Liver (tissue), 3 donors: ENCODE results near the gene INHBC.

ENCODE experiments used
- JUND ChIP-seq, 2 donors: IDR thresholded peaks; 2 replicates each; pipeline ENCODE4 v1.6.1; 2016; ENCODE audit warnings: antibody characterized with exemption in 2 of 2
- RAD21 ChIP-seq, 2 donors: IDR thresholded peaks; 2 replicates each; pipeline ENCODE4 v1.6.1; 2016; ENCODE audit warnings: antibody characterized with exemption in 2 of 2, mild to moderate bottlenecking in 2 of 2
- RXRA ChIP-seq, 2 donors: IDR thresholded peaks; 2 replicates each; pipeline ENCODE4 v1.6.1; 2017 to 2018; ENCODE audit warnings: antibody characterized with exemption in 2 of 2, mild to moderate bottlenecking in 1 of 2
- SP1 ChIP-seq: IDR thresholded peaks from 2 replicates; pipeline ENCODE4 v1.6.1; 2018; ENCODE audit warnings: antibody characterized with exemption, mild to moderate bottlenecking
- TAF1 ChIP-seq: conservative IDR thresholded peaks from 2 replicates; pipeline ENCODE4 v1.6.1; 2016; ENCODE audit warnings: antibody characterized with exemption, mild to moderate bottlenecking
- YY1 ChIP-seq: IDR thresholded peaks from 2 replicates; pipeline ENCODE4 v1.6.1; 2016; ENCODE audit warnings: antibody characterized with exemption, mild to moderate bottlenecking
- TF ChIP-seq, protein P1 (sequence below): fragments of 150-350 bp; IDR thresholded peaks from 2 replicates; pipeline ENCODE4 v1.5.1; 2017; ENCODE audit warnings: improper control_type of control experiment, low read depth, low read length; ENCODE audit not compliant: missing input control
- TF ChIP-seq, protein P2 (sequence below): IDR thresholded peaks from 2 replicates; pipeline ENCODE4 v1.6.1; 2016; ENCODE audit warnings: antibody characterized with exemption
- TF ChIP-seq, protein P3 (sequence below): IDR thresholded peaks from 2 replicates; pipeline ENCODE4 v1.6.1; 2016; ENCODE audit warnings: antibody characterized with exemption, mild to moderate bottlenecking
- TF ChIP-seq, protein P4 (sequence below): IDR thresholded peaks from 2 replicates; pipeline ENCODE4 v1.6.1; 2016; ENCODE audit warnings: antibody characterized with exemption
- donor health status: healthy.
- donor health status: healthy.

DNA sequence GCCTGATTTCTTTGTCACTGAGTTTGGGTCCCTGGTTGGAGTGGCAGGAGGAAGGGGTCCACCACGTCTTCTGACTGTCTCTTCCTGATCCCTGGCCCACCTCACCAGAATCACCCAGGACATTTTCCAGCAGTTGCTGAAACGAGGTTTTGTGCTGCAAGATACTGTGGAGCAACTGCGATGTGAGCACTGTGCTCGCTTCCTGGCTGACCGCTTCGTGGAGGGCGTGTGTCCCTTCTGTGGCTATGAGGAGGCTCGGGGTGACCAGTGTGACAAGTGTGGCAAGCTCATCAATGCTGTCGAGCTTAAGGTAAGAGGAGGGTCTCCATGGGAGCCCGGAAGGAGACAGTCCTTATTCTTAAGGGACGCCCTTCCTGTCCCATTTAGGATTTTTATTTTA lies 65.6 kb downstream of the INHBC start:
- TF ChIP-seq YY1: no peak
- TF ChIP-seq, protein P1, sequence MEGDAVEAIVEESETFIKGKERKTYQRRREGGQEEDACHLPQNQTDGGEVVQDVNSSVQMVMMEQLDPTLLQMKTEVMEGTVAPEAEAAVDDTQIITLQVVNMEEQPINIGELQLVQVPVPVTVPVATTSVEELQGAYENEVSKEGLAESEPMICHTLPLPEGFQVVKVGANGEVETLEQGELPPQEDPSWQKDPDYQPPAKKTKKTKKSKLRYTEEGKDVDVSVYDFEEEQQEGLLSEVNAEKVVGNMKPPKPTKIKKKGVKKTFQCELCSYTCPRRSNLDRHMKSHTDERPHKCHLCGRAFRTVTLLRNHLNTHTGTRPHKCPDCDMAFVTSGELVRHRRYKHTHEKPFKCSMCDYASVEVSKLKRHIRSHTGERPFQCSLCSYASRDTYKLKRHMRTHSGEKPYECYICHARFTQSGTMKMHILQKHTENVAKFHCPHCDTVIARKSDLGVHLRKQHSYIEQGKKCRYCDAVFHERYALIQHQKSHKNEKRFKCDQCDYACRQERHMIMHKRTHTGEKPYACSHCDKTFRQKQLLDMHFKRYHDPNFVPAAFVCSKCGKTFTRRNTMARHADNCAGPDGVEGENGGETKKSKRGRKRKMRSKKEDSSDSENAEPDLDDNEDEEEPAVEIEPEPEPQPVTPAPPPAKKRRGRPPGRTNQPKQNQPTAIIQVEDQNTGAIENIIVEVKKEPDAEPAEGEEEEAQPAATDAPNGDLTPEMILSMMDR: no peak
- TF ChIP-seq, protein P2, sequence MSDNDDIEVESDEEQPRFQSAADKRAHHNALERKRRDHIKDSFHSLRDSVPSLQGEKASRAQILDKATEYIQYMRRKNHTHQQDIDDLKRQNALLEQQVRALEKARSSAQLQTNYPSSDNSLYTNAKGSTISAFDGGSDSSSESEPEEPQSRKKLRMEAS: no peak
- TF ChIP-seq, protein P3, sequence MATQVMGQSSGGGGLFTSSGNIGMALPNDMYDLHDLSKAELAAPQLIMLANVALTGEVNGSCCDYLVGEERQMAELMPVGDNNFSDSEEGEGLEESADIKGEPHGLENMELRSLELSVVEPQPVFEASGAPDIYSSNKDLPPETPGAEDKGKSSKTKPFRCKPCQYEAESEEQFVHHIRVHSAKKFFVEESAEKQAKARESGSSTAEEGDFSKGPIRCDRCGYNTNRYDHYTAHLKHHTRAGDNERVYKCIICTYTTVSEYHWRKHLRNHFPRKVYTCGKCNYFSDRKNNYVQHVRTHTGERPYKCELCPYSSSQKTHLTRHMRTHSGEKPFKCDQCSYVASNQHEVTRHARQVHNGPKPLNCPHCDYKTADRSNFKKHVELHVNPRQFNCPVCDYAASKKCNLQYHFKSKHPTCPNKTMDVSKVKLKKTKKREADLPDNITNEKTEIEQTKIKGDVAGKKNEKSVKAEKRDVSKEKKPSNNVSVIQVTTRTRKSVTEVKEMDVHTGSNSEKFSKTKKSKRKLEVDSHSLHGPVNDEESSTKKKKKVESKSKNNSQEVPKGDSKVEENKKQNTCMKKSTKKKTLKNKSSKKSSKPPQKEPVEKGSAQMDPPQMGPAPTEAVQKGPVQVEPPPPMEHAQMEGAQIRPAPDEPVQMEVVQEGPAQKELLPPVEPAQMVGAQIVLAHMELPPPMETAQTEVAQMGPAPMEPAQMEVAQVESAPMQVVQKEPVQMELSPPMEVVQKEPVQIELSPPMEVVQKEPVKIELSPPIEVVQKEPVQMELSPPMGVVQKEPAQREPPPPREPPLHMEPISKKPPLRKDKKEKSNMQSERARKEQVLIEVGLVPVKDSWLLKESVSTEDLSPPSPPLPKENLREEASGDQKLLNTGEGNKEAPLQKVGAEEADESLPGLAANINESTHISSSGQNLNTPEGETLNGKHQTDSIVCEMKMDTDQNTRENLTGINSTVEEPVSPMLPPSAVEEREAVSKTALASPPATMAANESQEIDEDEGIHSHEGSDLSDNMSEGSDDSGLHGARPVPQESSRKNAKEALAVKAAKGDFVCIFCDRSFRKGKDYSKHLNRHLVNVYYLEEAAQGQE: no peak
- TF ChIP-seq, protein P4, sequence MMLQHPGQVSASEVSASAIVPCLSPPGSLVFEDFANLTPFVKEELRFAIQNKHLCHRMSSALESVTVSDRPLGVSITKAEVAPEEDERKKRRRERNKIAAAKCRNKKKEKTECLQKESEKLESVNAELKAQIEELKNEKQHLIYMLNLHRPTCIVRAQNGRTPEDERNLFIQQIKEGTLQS: no peak
- no peak for TF ChIP-seq RAD21 (IDR thresholded peaks at IDR 0.05)
- no peak for TF ChIP-seq RXRA (IDR thresholded peaks at IDR 0.05)
- TF ChIP-seq JUND (IDR thresholded peaks at IDR 0.05): no peak
- no peak for TF ChIP-seq TAF1
- TF ChIP-seq SP1: no peak
